GM18873 (cell line): ENCODE measurements around the gene TFAP2E.

Source experiments
- ATAC-seq: cut with Tn5 transposase; IDR thresholded peaks from one replicate; pipeline ENCODE4 v1.9.1; 2021; ENCODE audit warnings: mild to moderate bottlenecking, moderate library complexity, moderate number of reproducible peaks; ENCODE audit not compliant: unreplicated experiment, low FRiP score

Gene TFAP2E

GRCh38 chr1:35556484-35557117 is 16.5 kb upstream of the TFAP2E start:
- ATAC-seq, result no peak

GRCh38 chr1:35557118-35557610 is 15.9 kb upstream of the TFAP2E start, which contains the start of gene KIAA0319L:
Gene KIAA0319L (minus strand): TSS chr1:35557403. CDS start chr1:35554491, 2,912 bp downstream.
- ATAC-seq, result peak; percentile 66

- peak; percentile 76 for ATAC-seq
Measured at GRCh38 chr1:35557611-35558373, 15.3 kb upstream of the TFAP2E start, which contains the start of gene NCDN. Gene NCDN (plus strand): TSS chr1:35557799. CDS start chr1:35558191, 392 bp downstream.

- no peak for ATAC-seq
Measured at GRCh38 chr1:35558374-35559316, 14.5 kb upstream of the TFAP2E start.

- ATAC-seq, result no peak
Measured at GRCh38 chr1:35559317-35559944, 13.7 kb upstream of the TFAP2E start.

GRCh38 chr1:35560256-35561225 is 12.6 kb upstream of the TFAP2E start:
- no peak for ATAC-seq

GRCh38 chr1:35561297-35561971 is 11.7 kb upstream of the TFAP2E start:
- ATAC-seq, result no peak

GRCh38 chr1:35561972-35562680 is 11.0 kb upstream of the TFAP2E start:
- no peak for ATAC-seq

GRCh38 chr1:35563166-35563565 is 9.9 kb upstream of the TFAP2E start:
- no peak for ATAC-seq

GRCh38 chr1:35564037-35564883 is 8.9 kb upstream of the TFAP2E start:
- ATAC-seq, result no peak

- no peak for ATAC-seq
Measured at GRCh38 chr1:35564884-35565741, 8.0 kb upstream of the TFAP2E start.

GRCh38 chr1:35565742-35566133 is 7.4 kb upstream of the TFAP2E start:
- ATAC-seq, result no peak

GRCh38 chr1:35567947-35568558 is 5.1 kb upstream of the TFAP2E start:
- no peak for ATAC-seq

- ATAC-seq, result no peak
Measured at GRCh38 chr1:35568975-35569395, 4.1 kb upstream of the TFAP2E start.

GRCh38 chr1:35569936-35570335 is 3.2 kb upstream of the TFAP2E start:
- ATAC-seq, result no peak
